LNCAP (cell line): Measurements from ENCODE around the gene DHX57.

ENCODE experiments used
- TF ChIP-seq, protein P1 (sequence below): fragments of 450-650 bp; IDR thresholded peaks from 2 replicates; pipeline ENCODE4 v1.5.1; 2017; ENCODE audit warnings: mild to moderate bottlenecking

DHX57 gene

GRCh38 chr2:38907242-38907641, 31.5 kb upstream of the DHX57 start:
- TF ChIP-seq, protein P1, sequence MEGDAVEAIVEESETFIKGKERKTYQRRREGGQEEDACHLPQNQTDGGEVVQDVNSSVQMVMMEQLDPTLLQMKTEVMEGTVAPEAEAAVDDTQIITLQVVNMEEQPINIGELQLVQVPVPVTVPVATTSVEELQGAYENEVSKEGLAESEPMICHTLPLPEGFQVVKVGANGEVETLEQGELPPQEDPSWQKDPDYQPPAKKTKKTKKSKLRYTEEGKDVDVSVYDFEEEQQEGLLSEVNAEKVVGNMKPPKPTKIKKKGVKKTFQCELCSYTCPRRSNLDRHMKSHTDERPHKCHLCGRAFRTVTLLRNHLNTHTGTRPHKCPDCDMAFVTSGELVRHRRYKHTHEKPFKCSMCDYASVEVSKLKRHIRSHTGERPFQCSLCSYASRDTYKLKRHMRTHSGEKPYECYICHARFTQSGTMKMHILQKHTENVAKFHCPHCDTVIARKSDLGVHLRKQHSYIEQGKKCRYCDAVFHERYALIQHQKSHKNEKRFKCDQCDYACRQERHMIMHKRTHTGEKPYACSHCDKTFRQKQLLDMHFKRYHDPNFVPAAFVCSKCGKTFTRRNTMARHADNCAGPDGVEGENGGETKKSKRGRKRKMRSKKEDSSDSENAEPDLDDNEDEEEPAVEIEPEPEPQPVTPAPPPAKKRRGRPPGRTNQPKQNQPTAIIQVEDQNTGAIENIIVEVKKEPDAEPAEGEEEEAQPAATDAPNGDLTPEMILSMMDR = no peak

- TF ChIP-seq, protein P1 = no peak
Measured at GRCh38 chr2:38905251-38905650, 29.5 kb upstream of the DHX57 start.

GRCh38 chr2:38900726-38901125, 25.0 kb upstream of the DHX57 start:
- TF ChIP-seq, protein P1 = no peak

GRCh38 chr2:38898256-38898655, 22.5 kb upstream of the DHX57 start:
- TF ChIP-seq, protein P1 = no peak

GRCh38 chr2:38892819-38893218, 17.1 kb upstream of the DHX57 start:
- TF ChIP-seq, protein P1 = no peak

GRCh38 chr2:38889575-38889974, 13.8 kb upstream of the DHX57 start, which contains the start of gene ARHGEF33:
ARHGEF33 (plus strand) TSS chr2:38889875; CDS start chr2:38919448, 29,573 bp downstream.
- TF ChIP-seq, protein P1 = no peak

GRCh38 chr2:38889045-38889444, 13.3 kb upstream of the DHX57 start:
- TF ChIP-seq, protein P1 = no peak

GRCh38 chr2:38887902-38888554, 12.3 kb upstream of the DHX57 start:
- TF ChIP-seq, protein P1 = no peak
